ENCODE measurements around the gene PI4KA. TPM values are rescaled to one million over a fixed set of nuclear protein-coding genes. Genes with fewer than 3 reads are reported as not detected.
"Not testable (repeated sequence)": the region's sequence is repeated elsewhere in the genome, so short reads cannot be mapped to it uniquely, and the experiment has no call there.

The PI4KA gene
- polyA plus RNA-seq, 3 donors, result 74.5 to 84.6 (median 76.0) TPM

- no peak for DNase-seq
Measured at GRCh38 chr22:20779014-20779817, 79.4 kb downstream of the PI4KA start.

- no peak for DNase-seq
Measured at GRCh38 chr22:20777420-20778177, 81.0 kb downstream of the PI4KA start.

- DNase-seq, result no peak
Measured at GRCh38 chr22:20776624-20777405, 81.8 kb downstream of the PI4KA start.

- no peak for DNase-seq
Measured at GRCh38 chr22:20775342-20775895, 83.2 kb downstream of the PI4KA start.

- no peak for DNase-seq
Measured at GRCh38 chr22:20774882-20775281, 83.7 kb downstream of the PI4KA start.

GRCh38 chr22:20773793-20774212, 84.8 kb downstream of the PI4KA start, which contains the start of gene SERPIND1:
TSS of gene SERPIND1 (plus strand) at chr22:20774113. CDS start at chr22:20779313, 5,200 bp downstream.
- no peak for DNase-seq

GRCh38 chr22:20771918-20772625, 86.5 kb downstream of the PI4KA start:
- no peak for DNase-seq

- not testable (repeated sequence) for DNase-seq
Measured at GRCh38 chr22:20769496-20769826, 89.2 kb downstream of the PI4KA start.

GRCh38 chr22:20766530-20766929, 92.1 kb downstream of the PI4KA start:
- no peak for DNase-seq

- no peak for DNase-seq
Measured at GRCh38 chr22:20765938-20766337, 92.7 kb downstream of the PI4KA start.

GRCh38 chr22:20764729-20765128, 93.9 kb downstream of the PI4KA start:
- no peak for DNase-seq

GRCh38 chr22:20764471-20764720, 94.2 kb downstream of the PI4KA start:
- no peak for DNase-seq

GRCh38 chr22:20763630-20764470, 94.8 kb downstream of the PI4KA start:
- no peak for DNase-seq

GRCh38 chr22:20762233-20762796, 96.3 kb downstream of the PI4KA start:
- no peak for DNase-seq

GRCh38 chr22:20761536-20761935, 97.1 kb downstream of the PI4KA start:
- DNase-seq, result no peak

GRCh38 chr22:20760084-20760483, 98.5 kb downstream of the PI4KA start:
- DNase-seq, result no peak

- no peak for DNase-seq
Measured at GRCh38 chr22:20758688-20759087, 99.9 kb downstream of the PI4KA start.

- DNase-seq, result no peak
Measured at GRCh38 chr22:20756846-20757245, 101.8 kb downstream of the PI4KA start.

GRCh38 chr22:20752873-20753272, 105.7 kb downstream of the PI4KA start:
- DNase-seq, result no peak

- DNase-seq, result no peak
Measured at GRCh38 chr22:20752104-20752741, 106.4 kb downstream of the PI4KA start.
